Panc1 (cell line): ENCODE measurements around the gene QSER1.

Source experiments
- CTCF ChIP-seq: fragments of 450-650 bp; IDR thresholded peaks from 2 replicates; pipeline ENCODE4 v1.5.1; 2017; ENCODE audit warnings: mild to moderate bottlenecking
- POLR2AphosphoS5 ChIP-seq: IDR thresholded peaks from 2 replicates; pipeline ENCODE4 v1.6.1; 2012; ENCODE audit warnings: mild to moderate bottlenecking, low read depth, low read length, moderate library complexity
- REST ChIP-seq, 2 experiments: IDR thresholded peaks; 2 replicates each; pipeline ENCODE4 v1.6.1; 2011 to 2012; ENCODE audit warnings: low read depth in 2 of 2, control low read depth in 1 of 2, low read length in 1 of 2, mild to moderate bottlenecking in 1 of 2, moderate library complexity in 1 of 2; ENCODE audit not compliant: insufficient read depth in 1 of 2

GRCh38 chr11:33025339-33025722 lies 132.7 kb downstream of the QSER1 start:
- no peak for TF ChIP-seq CTCF
- no peak for TF ChIP-seq POLR2AphosphoS5
- no peak for TF ChIP-seq REST (IDR thresholded peaks at IDR 0.05; ENCODE audit: insufficient read depth in 1 of 2, low read depth in 2 of 2, low read length in 1 of 2)
